ENCODE measurements around the gene PGM1.

The PGM1 gene

GRCh38 chr1:63620671-63621070 lies 27.5 kb downstream of the PGM1 start:
- no peak for TF ChIP-seq SIN3A (IDR thresholded peaks at IDR 0.05; ENCODE audit: borderline replicate concordance, insufficient read depth, low read length)
- TF ChIP-seq TAF1 (IDR thresholded peaks at IDR 0.05; ENCODE audit: borderline replicate concordance, insufficient read depth, low read length): no peak
- TF ChIP-seq FOXP2 (optimal IDR thresholded peaks at IDR 0.05; ENCODE audit: borderline replicate concordance, extremely low read depth, extremely low read length, insufficient read depth): no peak
- TF ChIP-seq, protein P1, sequence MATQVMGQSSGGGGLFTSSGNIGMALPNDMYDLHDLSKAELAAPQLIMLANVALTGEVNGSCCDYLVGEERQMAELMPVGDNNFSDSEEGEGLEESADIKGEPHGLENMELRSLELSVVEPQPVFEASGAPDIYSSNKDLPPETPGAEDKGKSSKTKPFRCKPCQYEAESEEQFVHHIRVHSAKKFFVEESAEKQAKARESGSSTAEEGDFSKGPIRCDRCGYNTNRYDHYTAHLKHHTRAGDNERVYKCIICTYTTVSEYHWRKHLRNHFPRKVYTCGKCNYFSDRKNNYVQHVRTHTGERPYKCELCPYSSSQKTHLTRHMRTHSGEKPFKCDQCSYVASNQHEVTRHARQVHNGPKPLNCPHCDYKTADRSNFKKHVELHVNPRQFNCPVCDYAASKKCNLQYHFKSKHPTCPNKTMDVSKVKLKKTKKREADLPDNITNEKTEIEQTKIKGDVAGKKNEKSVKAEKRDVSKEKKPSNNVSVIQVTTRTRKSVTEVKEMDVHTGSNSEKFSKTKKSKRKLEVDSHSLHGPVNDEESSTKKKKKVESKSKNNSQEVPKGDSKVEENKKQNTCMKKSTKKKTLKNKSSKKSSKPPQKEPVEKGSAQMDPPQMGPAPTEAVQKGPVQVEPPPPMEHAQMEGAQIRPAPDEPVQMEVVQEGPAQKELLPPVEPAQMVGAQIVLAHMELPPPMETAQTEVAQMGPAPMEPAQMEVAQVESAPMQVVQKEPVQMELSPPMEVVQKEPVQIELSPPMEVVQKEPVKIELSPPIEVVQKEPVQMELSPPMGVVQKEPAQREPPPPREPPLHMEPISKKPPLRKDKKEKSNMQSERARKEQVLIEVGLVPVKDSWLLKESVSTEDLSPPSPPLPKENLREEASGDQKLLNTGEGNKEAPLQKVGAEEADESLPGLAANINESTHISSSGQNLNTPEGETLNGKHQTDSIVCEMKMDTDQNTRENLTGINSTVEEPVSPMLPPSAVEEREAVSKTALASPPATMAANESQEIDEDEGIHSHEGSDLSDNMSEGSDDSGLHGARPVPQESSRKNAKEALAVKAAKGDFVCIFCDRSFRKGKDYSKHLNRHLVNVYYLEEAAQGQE (IDR thresholded peaks at IDR 0.05; ENCODE audit: insufficient read depth in 1 of 2, low read depth in 2 of 2, low read length in 2 of 2): no peak
- TF ChIP-seq POLR2AphosphoS5 (IDR thresholded peaks at IDR 0.05; ENCODE audit: low read depth, low read length): no peak

GRCh38 chr1:63621075-63621474 lies 27.9 kb downstream of the PGM1 start:
- TF ChIP-seq POLR2AphosphoS5 (IDR thresholded peaks at IDR 0.05; ENCODE audit: low read depth, low read length) (no peak), TAF1 (IDR thresholded peaks at IDR 0.05; ENCODE audit: borderline replicate concordance, insufficient read depth, low read length) (no peak), FOXP2 (optimal IDR thresholded peaks at IDR 0.05; ENCODE audit: borderline replicate concordance, extremely low read depth, extremely low read length, insufficient read depth) (no peak), SIN3A (IDR thresholded peaks at IDR 0.05; ENCODE audit: borderline replicate concordance, insufficient read depth, low read length) (no peak)
- TF ChIP-seq, protein P1 (IDR thresholded peaks at IDR 0.05; ENCODE audit: insufficient read depth in 1 of 2, low read depth in 2 of 2, low read length in 2 of 2): no peak

- TF ChIP-seq, protein P1 (IDR thresholded peaks at IDR 0.05; ENCODE audit: insufficient read depth in 1 of 2, low read depth in 2 of 2, low read length in 2 of 2): no peak
- no peak for TF ChIP-seq FOXP2 (optimal IDR thresholded peaks at IDR 0.05; ENCODE audit: borderline replicate concordance, extremely low read depth, extremely low read length, insufficient read depth)
- no peak for TF ChIP-seq POLR2AphosphoS5 (IDR thresholded peaks at IDR 0.05; ENCODE audit: low read depth, low read length)
- TF ChIP-seq SIN3A (IDR thresholded peaks at IDR 0.05; ENCODE audit: borderline replicate concordance, insufficient read depth, low read length): no peak
- TF ChIP-seq TAF1 (IDR thresholded peaks at IDR 0.05; ENCODE audit: borderline replicate concordance, insufficient read depth, low read length): no peak
These were observed 28.5 kb downstream of the PGM1 start for GRCh38 chr1:63621698-63622097.

DNA sequence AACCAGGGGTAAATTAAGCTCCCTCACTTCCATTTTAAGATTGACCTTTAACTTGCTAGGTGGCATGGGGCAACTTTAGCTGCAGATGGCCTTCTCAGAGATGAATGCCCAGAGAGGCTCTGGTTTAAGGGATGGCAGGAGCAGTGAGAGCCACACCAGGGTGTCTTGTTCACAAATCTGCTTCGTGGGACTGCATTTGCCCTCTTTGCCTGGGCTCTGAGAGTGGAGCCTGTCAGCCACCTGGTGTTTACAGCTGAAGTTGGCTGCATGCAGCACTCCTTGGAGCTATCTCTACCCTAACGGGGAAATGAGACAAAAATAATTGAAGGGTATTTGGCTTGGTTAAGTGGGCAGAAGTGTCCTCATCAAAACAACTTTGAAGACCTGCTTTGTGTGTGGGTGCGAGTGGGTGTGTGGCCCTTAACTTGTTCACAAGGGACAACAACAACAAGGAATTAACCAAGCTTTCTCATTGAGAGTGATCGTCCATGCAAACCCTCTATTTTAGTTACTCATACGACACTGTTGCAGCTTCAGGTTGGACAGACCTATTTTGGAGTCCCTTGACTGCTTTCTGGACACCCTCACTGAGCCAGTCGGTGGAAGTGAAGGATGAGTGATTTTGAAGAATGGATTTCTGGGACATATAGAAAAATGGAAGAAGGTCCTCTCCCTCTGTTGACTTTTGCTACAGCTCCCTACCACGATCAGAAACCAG lies 29.8 kb downstream of the PGM1 start:
- TF ChIP-seq, protein P1 (IDR thresholded peaks at IDR 0.05; ENCODE audit: insufficient read depth in 1 of 2, low read depth in 2 of 2, low read length in 2 of 2): no peak
- TF ChIP-seq FOXP2 (optimal IDR thresholded peaks at IDR 0.05; ENCODE audit: borderline replicate concordance, extremely low read depth, extremely low read length, insufficient read depth) (no peak), POLR2AphosphoS5 (IDR thresholded peaks at IDR 0.05; ENCODE audit: low read depth, low read length) (no peak), TAF1 (IDR thresholded peaks at IDR 0.05; ENCODE audit: borderline replicate concordance, insufficient read depth, low read length) (no peak), SIN3A (IDR thresholded peaks at IDR 0.05; ENCODE audit: borderline replicate concordance, insufficient read depth, low read length) (no peak)
